K562 (cell line): Measurements from ENCODE around the gene KDM4C. TPM values are rescaled to one million over a fixed set of nuclear protein-coding genes. Genes with fewer than 3 reads are reported as not detected.

ENCODE experiments used
- CBFA2T2 ChIP-seq: fragments of 450-650 bp; conservative IDR thresholded peaks from 2 replicates; pipeline ENCODE4 v1.6.1; 2017; ENCODE audit warnings: mild to moderate bottlenecking
- CHD7 ChIP-seq: fragments of 200-600 bp; sonication (generic); IDR thresholded peaks from one replicate; pipeline ENCODE4 v1.6.1; 2012; ENCODE audit warnings: mild to moderate bottlenecking, low read depth, low read length, inconsistent platforms
- MAX ChIP-seq: sonication (generic); formaldehyde crosslinking; IDR thresholded peaks from 2 replicates; pipeline ENCODE4 v1.9.0; 2022; ENCODE audit warnings: mild to moderate bottlenecking, missing genetic modification reagents
- POLR2AphosphoS5 ChIP-seq: IDR thresholded peaks from 2 replicates; pipeline ENCODE4 v1.6.1; 2011; ENCODE audit warnings: mild to moderate bottlenecking, low read depth, low read length, moderate library complexity; ENCODE audit not compliant: control insufficient read depth, insufficient read depth
- PYGO2 ChIP-seq: fragments of 450-650 bp; IDR thresholded peaks from 2 replicates; pipeline ENCODE4 v1.6.1; 2016; ENCODE audit warnings: mild to moderate bottlenecking, missing genetic modification characterization, moderate library complexity, missing compliant biosample characterization
- RCOR1 ChIP-seq, 2 experiments: IDR thresholded peaks; 2 replicates each; pipeline ENCODE4 v1.6.1; 2012; ENCODE audit warnings: low read depth in 2 of 2, low read length in 2 of 2, borderline replicate concordance in 1 of 2, improper control_type of control experiment in 1 of 2
- SIX5 ChIP-seq, 2 experiments: IDR thresholded peaks; 2 replicates each; pipeline ENCODE4 v1.6.1; 2011; ENCODE audit warnings: low read length in 2 of 2, borderline replicate concordance in 1 of 2, low read depth in 1 of 2, mild to moderate bottlenecking in 1 of 2, moderate library complexity in 1 of 2; ENCODE audit not compliant: insufficient read depth in 1 of 2
- TCF3 ChIP-seq: sonication (generic); formaldehyde crosslinking; IDR thresholded peaks from 2 replicates; pipeline ENCODE4 v1.4.0; 2020; ENCODE audit warnings: mild to moderate bottlenecking, missing genetic modification reagents
- THRA ChIP-seq: fragments of 450-650 bp; IDR thresholded peaks from 2 replicates; pipeline ENCODE4 v1.6.1; 2017; ENCODE audit warnings: mild to moderate bottlenecking, moderate library complexity
- THRB ChIP-seq: fragments of 450-650 bp; formaldehyde crosslinking; conservative IDR thresholded peaks from 2 replicates; pipeline ENCODE4 v1.4.0; 2022; ENCODE audit warnings: mild to moderate bottlenecking, missing genetic modification characterization
- polyA plus RNA-seq, 8 experiments: library from polyadenylated mRNA; depleted of rRNA in 4 of 8; stranded (reverse) in 5 of 8; unstranded in 3 of 8; fragments of >200 nt; fragmentation: Nextera tagmentation in 2 of 8; fragmentation: Illumina TruSeq in 1 of 8; extraction: Ambion mirVana in 2 of 8; extraction: Trizol in 1 of 8; gene quantifications; 2 replicates each; pipeline versions ENCODE4 v1.2.1 to v1.2.3, GENCODE V29; 2011 to 2014; ENCODE audit warnings: inconsistent platforms in 1 of 8, missing spikeins in 1 of 8
- total RNA-seq, 7 experiments: library from RNA; depleted of rRNA in 6 of 7; stranded (reverse); fragments of >200 nt in 6 of 7; fragmentation: Illumina TruSeq in 2 of 7; extraction: Trizol in 2 of 7; gene quantifications; 2 replicates each; pipeline versions ENCODE4 v1.2.1 to v1.2.3, GENCODE V29; 2011 to 2021; ENCODE audit warnings: low replicate concordance in 1 of 7

KDM4C gene
- total and polyA plus RNA-seq, 9 of the 15 experiments (the other 6 are each of a cell fraction or from before 2014, with no cell fraction given): 5.4 to 17.0 (median 12.6) TPM

GRCh38 chr9:7195526-7195925, 437.8 kb downstream of the KDM4C start (continued):
- TF ChIP-seq CHD7 (no peak), TCF3 (CRISPR knock-in tag) (no peak), THRA (no peak), CBFA2T2 (no peak), RCOR1 (IDR thresholded peaks at IDR 0.05; ENCODE audit: borderline replicate concordance in 1 of 2, low read depth in 2 of 2, low read length in 2 of 2) (no peak), THRB (no peak), PYGO2 (no peak), MAX (CRISPR knock-in tag) (no peak), POLR2AphosphoS5 (no peak), SIX5 (IDR thresholded peaks at IDR 0.05; ENCODE audit: borderline replicate concordance in 1 of 2, insufficient read depth in 1 of 2, low read depth in 1 of 2, low read length in 2 of 2) (no peak)
